Endodermal cell (in vitro differentiated cells): ENCODE measurements around the gene TMEM101. TPM values are rescaled to one million over a fixed set of nuclear protein-coding genes. Genes with fewer than 3 reads are reported as not detected.

Experiments
- DNase-seq: peaks from one replicate; pipeline ENCODE4 v3.0.0-alpha.2; 2017
- H3K27ac ChIP-seq: 2 replicates; pipeline ENCODE4 v1.5.1; 2013; ENCODE audit warnings: mild to moderate bottlenecking, low read depth, low read length, moderate library complexity
- H3K27me3 ChIP-seq: 2 replicates; pipeline ENCODE4 v1.6.1; 2013; ENCODE audit warnings: mild to moderate bottlenecking, low read length, moderate library complexity; ENCODE audit not compliant: insufficient read depth, control insufficient read depth, poor library complexity, severe bottlenecking
- H3K36me3 ChIP-seq: 2 replicates; pipeline ENCODE4 v1.7.0; 2013; ENCODE audit warnings: mild to moderate bottlenecking, low read length, moderate library complexity; ENCODE audit not compliant: control insufficient read depth, insufficient read depth
- H3K4me1 ChIP-seq: one replicate; pipeline ENCODE4 v1.7.0; 2013; ENCODE audit warnings: low read length; ENCODE audit not compliant: control insufficient read depth, insufficient read depth
- H3K4me3 ChIP-seq: 2 replicates; pipeline ENCODE4 v1.5.1; 2013; ENCODE audit warnings: mild to moderate bottlenecking, low read length, moderate library complexity
- H3K9ac ChIP-seq: 2 replicates; pipeline ENCODE4 v1.6.1; 2013; ENCODE audit warnings: mild to moderate bottlenecking, low read length, moderate library complexity; ENCODE audit not compliant: poor library complexity, severe bottlenecking; ENCODE audit errors: extremely low read depth
- H3K9me3 ChIP-seq: 2 replicates; pipeline ENCODE4 v1.6.1; 2013; ENCODE audit warnings: mild to moderate bottlenecking, low read length, moderate library complexity; ENCODE audit not compliant: control insufficient read depth
- H3K27ac Mint-ChIP-seq: 2 replicates; pipeline ENCODE4 v1.8.0; 2020; ENCODE audit warnings: mixed read lengths
- H3K27me3 Mint-ChIP-seq: 2 replicates; pipeline ENCODE4 v1.8.0; 2021; ENCODE audit warnings: mild to moderate bottlenecking, mixed read lengths; ENCODE audit not compliant: insufficient read depth
- H3K36me3 Mint-ChIP-seq: 2 replicates; pipeline ENCODE4 v1.8.0; 2020; ENCODE audit warnings: low read depth, mixed read lengths
- H3K4me1 Mint-ChIP-seq: 2 replicates; pipeline ENCODE4 v1.8.0; 2020; ENCODE audit warnings: mixed read lengths
- H3K4me3 Mint-ChIP-seq: 2 replicates; pipeline ENCODE4 v1.8.0; 2020; ENCODE audit warnings: mild to moderate bottlenecking, moderate library complexity, mixed read lengths
- H3K9me3 Mint-ChIP-seq: 2 replicates; pipeline ENCODE4 v1.8.0; 2020; ENCODE audit warnings: mild to moderate bottlenecking, mixed read lengths
- WGBS, 2 experiments: methylation state at CpG; one replicate each; pipeline versions ENCODE4 v1.1.5 to v1.1.7; 2013; ENCODE audit warnings: missing lambda C conversion rate in 2 of 2, mixed read lengths in 1 of 2; ENCODE audit not compliant: insufficient coverage in 1 of 2, insufficient read length in 1 of 2; 5-methylcytosine and 5-hydroxymethylcytosine counted together
- long read RNA-seq, 4 experiments: library from polyadenylated mRNA in 2 of 4; library from RNA in 1 of 4; library from capped mRNA in 1 of 4; stranded (forward) in 3 of 4; unstranded in 1 of 4; transcript quantifications; one replicate each; pipeline ENCODE4 v2.0.0, GENCODE V29; 2020 to 2021; ENCODE audit warnings: inconsistent platforms in 1 of 4
- polyA plus RNA-seq, 2 experiments: library from polyadenylated mRNA; stranded (reverse); fragments of 50-300 nt; gene quantifications; one replicate each; pipeline ENCODE4 v1.2.3, GENCODE V29; 2013
- total RNA-seq, 2 donors: library from RNA; stranded (reverse); fragmentation: NEBNext Ultra II Directional in 1 of 2; extraction: Animal tissue kit (Norgen Biotek cat#: 25700) in 1 of 2; gene quantifications; 2 replicates in 1 of 2; 3 replicates in 1 of 2; pipeline ENCODE4 v1.2.1, GENCODE V29; 2021
- TF ChIP-seq, protein P1 (sequence below): fragments of 200-600 bp; sonication (generic); conservative IDR thresholded peaks from 2 replicates; pipeline ENCODE4 v1.5.0; 2021; ENCODE audit warnings: antibody characterized with exemption, mild to moderate bottlenecking

Gene TMEM101
- total RNA-seq, result 10 to 100 TPM; 27.2 to 27.7 TPM
- 33.9 TPM for polyA plus RNA-seq (2013, experiment 1 of 2)
- 27.7 TPM for polyA plus RNA-seq (2013, experiment 2 of 2)
- long read RNA-seq, experiment 1, transcript TMEM101-201 (4 exons, 1,536 nt), result major isoform, 12 of 17 reads
- long read RNA-seq, experiment 1, partial matches to known transcripts, result 2 of 17 reads
- long read RNA-seq, experiment 1, other reads (novel, unspliced or antisense), result 3 of 17 reads
- long read RNA-seq, experiment 2, transcript TMEM101-201 (4 exons, 1,536 nt), result major isoform, 46 of 49 reads
- long read RNA-seq, experiment 2, partial matches to known transcripts, result 1 of 49 reads
- long read RNA-seq, experiment 2, other reads (novel, unspliced or antisense), result 1 of 49 reads
- long read RNA-seq, experiment 3, transcript TMEM101-201 (4 exons, 1,536 nt), result major isoform, 71 of 92 reads
- long read RNA-seq, experiment 3, partial matches to known transcripts, result 10 of 92 reads
- long read RNA-seq, experiment 3, other reads (novel, unspliced or antisense), result 7 of 92 reads
- long read RNA-seq, experiment 4, transcript TMEM101-201 (4 exons, 1,536 nt), result major isoform, 91 of 96 reads
- long read RNA-seq, experiment 4, partial matches to known transcripts, result 3 of 96 reads
- long read RNA-seq, experiment 4, other reads (novel, unspliced or antisense), result 2 of 96 reads

DNA sequence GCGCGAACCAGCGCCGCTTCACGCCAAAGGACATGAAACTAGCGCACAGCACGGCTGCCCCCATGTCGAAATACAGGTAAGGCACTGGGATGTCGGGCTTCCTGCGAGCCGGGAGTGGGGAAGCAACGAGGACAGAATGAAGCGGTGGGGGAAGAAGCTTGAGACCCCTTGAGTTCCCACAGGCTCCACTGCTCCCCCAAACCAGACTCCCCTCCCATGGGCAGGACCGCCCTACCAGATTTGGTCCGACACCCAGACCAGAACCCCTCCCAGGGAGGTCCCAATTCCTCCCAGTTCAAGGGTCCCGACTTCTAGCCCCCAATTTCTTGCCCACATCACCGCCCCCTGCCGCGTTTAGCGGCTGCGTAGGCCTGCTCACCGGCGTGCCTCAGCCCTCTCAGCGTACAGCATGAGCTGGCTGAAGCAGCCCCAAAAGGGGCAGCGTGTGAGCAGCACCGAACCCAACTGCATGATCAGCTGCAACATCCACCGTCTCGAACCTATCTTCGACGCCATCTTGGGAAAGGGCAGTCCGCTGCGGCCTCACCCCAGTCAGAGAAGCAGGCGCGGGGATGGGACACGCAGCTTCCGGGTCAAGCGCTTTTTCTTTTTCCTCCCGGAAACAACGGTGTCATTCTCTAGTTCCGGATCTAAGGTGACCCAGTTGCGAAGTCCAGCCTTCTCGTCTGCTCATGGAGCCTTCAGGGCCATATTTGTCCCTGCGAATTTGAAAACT lies at the start of gene TMEM101:
TMEM101 (minus strand) TSS at position 527 of the 736 bp plus-strand sequence; CDS start at position 516, 11 bp downstream.
- peak within 1 kb of the TSS; percentile 99 for H3K27ac Mint-ChIP-seq
- peak within 1 kb of the TSS; percentile 98 for H3K4me3 Mint-ChIP-seq
- 0 to 1% methylated on average over 32 to 43 of the region's 43 CpGs for WGBS, 2 experiments
- no peaks in the 10 kb centered on the region for H3K9me3 Mint-ChIP-seq
- Histone ChIP-seq H3K36me3 (peaks cover 5% of the 10 kb centered on the region), H3K4me3 (peak within 1 kb of the TSS; percentile 98), H3K27me3 (no peaks in the 10 kb centered on the region), H3K9ac (peak within 1 kb of the TSS; percentile 85), H3K9me3 (no peaks in the 10 kb centered on the region), H3K4me1 (peaks cover 4% of the 10 kb centered on the region), H3K27ac (peak within 1 kb of the TSS; percentile 61)
- TF ChIP-seq, protein P1, sequence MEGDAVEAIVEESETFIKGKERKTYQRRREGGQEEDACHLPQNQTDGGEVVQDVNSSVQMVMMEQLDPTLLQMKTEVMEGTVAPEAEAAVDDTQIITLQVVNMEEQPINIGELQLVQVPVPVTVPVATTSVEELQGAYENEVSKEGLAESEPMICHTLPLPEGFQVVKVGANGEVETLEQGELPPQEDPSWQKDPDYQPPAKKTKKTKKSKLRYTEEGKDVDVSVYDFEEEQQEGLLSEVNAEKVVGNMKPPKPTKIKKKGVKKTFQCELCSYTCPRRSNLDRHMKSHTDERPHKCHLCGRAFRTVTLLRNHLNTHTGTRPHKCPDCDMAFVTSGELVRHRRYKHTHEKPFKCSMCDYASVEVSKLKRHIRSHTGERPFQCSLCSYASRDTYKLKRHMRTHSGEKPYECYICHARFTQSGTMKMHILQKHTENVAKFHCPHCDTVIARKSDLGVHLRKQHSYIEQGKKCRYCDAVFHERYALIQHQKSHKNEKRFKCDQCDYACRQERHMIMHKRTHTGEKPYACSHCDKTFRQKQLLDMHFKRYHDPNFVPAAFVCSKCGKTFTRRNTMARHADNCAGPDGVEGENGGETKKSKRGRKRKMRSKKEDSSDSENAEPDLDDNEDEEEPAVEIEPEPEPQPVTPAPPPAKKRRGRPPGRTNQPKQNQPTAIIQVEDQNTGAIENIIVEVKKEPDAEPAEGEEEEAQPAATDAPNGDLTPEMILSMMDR, result no peak
- H3K36me3 Mint-ChIP-seq, result peaks cover 13% of the 10 kb centered on the region
- no peaks in the 10 kb centered on the region for H3K27me3 Mint-ChIP-seq
- peak; percentile 98 for DNase-seq
- peaks cover 3% of the 10 kb centered on the region for H3K4me1 Mint-ChIP-seq

DNA sequence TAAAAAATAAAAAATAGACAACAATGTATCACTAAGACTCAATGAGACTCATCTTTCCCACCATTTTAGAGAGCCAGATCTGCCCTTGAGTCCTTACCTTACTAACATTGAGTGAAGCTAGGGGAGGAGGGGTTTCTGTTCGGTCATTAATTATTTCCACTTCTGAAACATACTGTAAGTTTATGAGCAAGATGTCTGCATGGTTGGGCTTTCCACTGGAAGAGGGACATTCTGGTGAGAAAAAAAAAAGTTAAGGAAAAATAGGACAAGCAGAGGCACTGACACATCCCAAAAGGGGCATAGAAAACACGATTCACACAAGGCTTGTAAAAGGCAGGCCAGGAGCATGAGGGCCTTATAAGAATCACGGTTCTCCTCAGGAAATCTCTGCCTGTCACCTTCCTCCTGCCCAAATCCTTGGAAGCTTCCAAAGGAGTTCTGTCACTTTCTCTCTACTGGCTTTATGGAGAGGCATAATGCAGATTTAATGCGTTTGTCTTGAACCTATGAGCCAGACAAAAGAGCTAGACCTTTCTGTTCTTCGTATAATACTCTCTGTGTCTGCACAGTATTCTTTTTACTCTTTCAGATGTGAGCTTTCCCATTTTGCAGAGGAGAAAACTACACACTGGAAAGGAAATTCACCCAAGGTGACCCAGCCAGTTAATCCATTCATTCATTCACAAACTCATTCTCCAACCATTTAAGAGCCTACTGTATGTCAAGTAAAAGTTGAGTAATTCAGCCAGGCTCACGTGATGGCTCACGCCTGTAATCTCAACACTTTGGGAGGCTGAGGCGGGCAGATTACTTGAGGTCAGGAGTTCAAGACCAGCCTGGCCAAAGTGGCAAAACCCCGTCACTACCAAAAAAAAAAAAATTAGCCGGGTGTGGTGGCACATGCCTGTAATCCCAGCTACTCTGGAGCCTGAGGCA lies 49.2 kb upstream of the TMEM101 start:
- H3K27ac Mint-ChIP-seq, result peak overlapping the region; percentile 77
- peaks cover 3% of the 10 kb centered on the region for H3K4me1 ChIP-seq
- H3K27ac ChIP-seq, result no peak overlapping the region
- H3K9ac ChIP-seq, result no peak overlapping the region
- H3K4me3 Mint-ChIP-seq, result peak overlapping the region; percentile 81
- peaks cover 31% of the 10 kb centered on the region for H3K4me1 Mint-ChIP-seq
- H3K27me3 Mint-ChIP-seq, result no peaks in the 10 kb centered on the region
- TF ChIP-seq, protein P1, result no peak
- H3K36me3 ChIP-seq, result peaks cover 43% of the 10 kb centered on the region
- peak overlapping the region; percentile 66 for H3K4me3 ChIP-seq
- no peaks in the 10 kb centered on the region for H3K9me3 ChIP-seq
- no peaks in the 10 kb centered on the region for H3K27me3 ChIP-seq
- H3K9me3 Mint-ChIP-seq, result no peaks in the 10 kb centered on the region
- WGBS, 2 experiments, result 91 to 92% methylated on average over 9 of the region's 10 CpGs
- H3K36me3 Mint-ChIP-seq, result peaks cover 50% of the 10 kb centered on the region
- DNase-seq, result no peak
